ENCODE data around the gene PITX2. TPM values are rescaled to one million over a fixed set of nuclear protein-coding genes. Genes with fewer than 3 reads are reported as not detected.
"Not testable (repeated sequence)": the region's sequence is repeated elsewhere in the genome, so short reads cannot be mapped to it uniquely, and the experiment has no call there.

PITX2 gene
- polyA plus RNA-seq, 2 donors: 1.3 to 2.1 TPM

DNA sequence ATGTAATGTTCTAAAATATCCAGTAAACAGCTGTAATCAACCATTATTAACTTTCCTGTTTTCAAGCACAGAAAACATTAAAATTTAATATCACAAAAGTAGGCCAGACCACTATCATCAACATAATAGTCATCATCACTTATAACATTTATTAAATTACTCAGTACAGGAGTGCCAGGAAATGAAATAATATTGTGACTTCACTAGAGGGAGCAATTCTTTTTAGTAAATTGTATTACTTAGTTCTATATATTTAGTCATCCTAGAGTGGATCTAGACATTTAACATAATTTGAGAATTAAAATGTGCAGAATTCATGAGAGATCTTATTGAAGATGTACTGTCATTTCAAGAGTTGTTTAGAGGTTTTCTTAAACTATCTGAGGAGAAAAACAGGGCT lies 33.6 kb downstream of the PITX2 start:
- Histone ChIP-seq H3K4me3 (ENCODE audit: low read depth in 1 of 2, low read length in 2 of 2) (no peak overlapping the region), H3K4me1 (ENCODE audit: control insufficient read depth in 2 of 2, insufficient read depth in 2 of 2, low read length in 1 of 2) (no peaks in the 10 kb centered on the region), H3K36me3 (ENCODE audit: control insufficient read depth in 2 of 2, insufficient read depth in 2 of 2, low read length in 1 of 2) (no peaks in the 10 kb centered on the region), H3K27me3 (ENCODE audit: control insufficient read depth in 1 of 2, insufficient read depth in 2 of 2, low read length in 2 of 2) (no peaks in the 10 kb centered on the region), H3K27ac (ENCODE audit: low read depth in 2 of 2, low read length in 1 of 2) (no peak overlapping the region), H3K9me3 (ENCODE audit: control insufficient read depth in 2 of 2, insufficient read depth in 1 of 2, low read depth in 1 of 2, low read length in 1 of 2) (no peaks in the 10 kb centered on the region)

DNA sequence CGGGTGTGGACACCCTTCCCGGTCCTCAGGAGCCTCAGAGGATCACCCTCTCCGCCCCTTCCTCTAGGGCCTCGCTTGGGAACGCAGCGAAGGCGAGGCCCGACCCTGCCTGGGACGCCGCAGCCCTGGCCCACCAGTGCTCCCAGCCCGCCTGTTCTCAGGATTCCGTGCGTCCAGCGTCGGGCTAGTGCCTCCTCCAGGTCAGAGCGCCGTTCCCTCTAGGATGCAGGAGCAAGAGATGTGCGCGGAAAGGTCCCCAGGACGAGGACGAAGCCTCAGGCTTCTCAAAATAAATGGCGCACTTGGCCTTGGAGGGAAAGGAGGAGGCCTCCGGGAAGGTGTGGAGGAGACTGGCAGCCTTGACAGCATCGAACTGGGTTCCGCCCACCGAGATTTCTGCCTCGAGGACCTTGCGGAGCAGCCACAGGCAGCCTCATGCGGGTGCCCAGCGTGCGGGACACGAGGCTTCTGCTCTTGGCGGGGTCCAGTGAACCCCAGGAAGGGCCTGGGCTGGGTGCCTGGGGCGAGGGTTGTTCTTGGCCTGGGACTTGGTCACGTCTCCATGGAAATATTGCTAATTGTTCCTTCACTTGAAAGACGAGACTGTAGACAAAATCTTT lies 35.1 kb downstream of the PITX2 start:
- Histone ChIP-seq H3K36me3 (ENCODE audit: control insufficient read depth in 2 of 2, insufficient read depth in 2 of 2, low read length in 1 of 2) (no peaks in the 10 kb centered on the region), H3K27ac (ENCODE audit: low read depth in 2 of 2, low read length in 1 of 2) (no peak overlapping the region)
- 92 to 94% methylated on average over 36 of the region's 36 CpGs for WGBS, 2 donors

DNA sequence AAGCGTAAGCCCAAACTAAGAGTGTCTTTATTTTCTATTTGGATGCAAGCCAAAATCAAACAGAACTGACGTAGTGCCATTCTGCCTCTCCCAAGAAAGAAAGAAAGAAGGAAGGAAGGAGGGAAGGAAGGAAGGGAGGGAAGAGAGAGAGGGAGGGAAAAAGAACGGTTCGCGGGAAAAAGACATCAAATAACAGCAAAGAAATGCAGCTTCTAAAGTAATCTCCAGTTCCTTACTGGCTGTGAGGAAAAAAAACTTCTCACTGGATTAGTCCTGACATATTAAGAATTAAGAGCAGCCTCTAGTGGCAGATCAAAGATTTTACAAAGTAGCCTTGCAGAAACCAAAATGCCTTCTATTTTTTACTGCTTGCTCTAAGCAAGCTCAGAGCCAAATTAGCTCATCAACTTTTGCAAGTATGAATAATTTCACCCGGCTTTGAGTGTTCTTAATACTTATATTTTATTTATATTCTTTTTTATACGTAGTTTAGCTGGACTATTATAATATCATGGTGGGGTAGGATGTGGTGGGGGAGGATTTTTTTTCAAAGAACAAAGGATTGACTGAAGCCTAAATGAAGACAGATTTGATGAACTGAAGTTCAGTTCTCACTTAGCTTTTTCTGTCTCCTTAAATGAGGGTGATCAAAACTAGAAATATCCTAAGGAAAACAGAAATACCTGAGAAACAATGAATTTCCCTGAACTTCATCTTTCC lies 36.6 kb downstream of the PITX2 start:
- 12 to 18% methylated on average over 7 of the region's 7 CpGs for WGBS, 2 donors
- no peaks in the 10 kb centered on the region for H3K36me3 ChIP-seq (ENCODE audit: control insufficient read depth in 2 of 2, insufficient read depth in 2 of 2, low read length in 1 of 2)
- no peaks in the 10 kb centered on the region for H3K9me3 ChIP-seq (ENCODE audit: control insufficient read depth in 2 of 2, insufficient read depth in 1 of 2, low read depth in 1 of 2, low read length in 1 of 2)
- no peak overlapping the region for H3K4me3 ChIP-seq (ENCODE audit: low read depth in 1 of 2, low read length in 2 of 2)
- H3K27me3 ChIP-seq (ENCODE audit: control insufficient read depth in 1 of 2, insufficient read depth in 2 of 2, low read length in 2 of 2): no peaks in the 10 kb centered on the region
- H3K27ac ChIP-seq (ENCODE audit: low read depth in 2 of 2, low read length in 1 of 2): no peak overlapping the region
- H3K4me1 ChIP-seq (ENCODE audit: control insufficient read depth in 2 of 2, insufficient read depth in 2 of 2, low read length in 1 of 2): no peaks in the 10 kb centered on the region

More for the DNA sequence above, 35.1 kb downstream of the PITX2 start:
- no peaks in the 10 kb centered on the region for H3K4me1 ChIP-seq (ENCODE audit: control insufficient read depth in 2 of 2, insufficient read depth in 2 of 2, low read length in 1 of 2)
- H3K27me3 ChIP-seq (ENCODE audit: control insufficient read depth in 1 of 2, insufficient read depth in 2 of 2, low read length in 2 of 2): no peaks in the 10 kb centered on the region
- no peaks in the 10 kb centered on the region for H3K9me3 ChIP-seq (ENCODE audit: control insufficient read depth in 2 of 2, insufficient read depth in 1 of 2, low read depth in 1 of 2, low read length in 1 of 2)
- H3K4me3 ChIP-seq (ENCODE audit: low read depth in 1 of 2, low read length in 2 of 2): no peak overlapping the region

DNA sequence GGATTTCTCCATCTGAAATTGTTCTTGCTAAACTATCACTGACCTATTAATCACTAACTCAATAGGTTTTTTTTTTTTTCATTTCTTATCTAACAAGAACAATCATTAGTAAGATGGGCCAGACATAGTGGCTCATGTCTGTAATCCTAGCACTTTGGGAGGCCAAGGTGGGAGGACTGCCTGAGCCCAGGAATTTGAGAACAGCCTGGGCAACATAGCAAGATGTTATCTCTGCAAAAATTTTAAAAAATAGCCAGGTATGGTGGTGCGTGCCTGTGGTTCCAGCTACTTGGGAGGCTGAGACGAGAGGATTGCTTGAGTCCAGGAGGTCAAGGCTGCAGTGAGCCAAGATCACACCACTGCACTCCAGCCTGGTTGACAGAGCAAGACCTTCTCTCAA lies 46.2 kb downstream of the PITX2 start:
- H3K27ac ChIP-seq (ENCODE audit: low read depth in 2 of 2, low read length in 1 of 2); H3K4me3 ChIP-seq (ENCODE audit: low read depth in 1 of 2, low read length in 2 of 2); H3K9me3 ChIP-seq (ENCODE audit: control insufficient read depth in 2 of 2, insufficient read depth in 1 of 2, low read depth in 1 of 2, low read length in 1 of 2); H3K27me3 ChIP-seq (ENCODE audit: control insufficient read depth in 1 of 2, insufficient read depth in 2 of 2, low read length in 2 of 2); H3K36me3 ChIP-seq (ENCODE audit: control insufficient read depth in 2 of 2, insufficient read depth in 2 of 2, low read length in 1 of 2); H3K4me1 ChIP-seq (ENCODE audit: control insufficient read depth in 2 of 2, insufficient read depth in 2 of 2, low read length in 1 of 2): not testable (repeated sequence)
- 90 to 96% methylated on average over 2 of the region's 2 CpGs for WGBS, 2 donors

Other genes with a start within 250 kb of the PITX2 start
- gene ENPEP, start 146.9 kb downstream of the PITX2 start, polyA plus RNA-seq: under 1 TPM; 0.10 to 0.20 TPM